A673 (cell line): Measurements from ENCODE around the gene SUCLA2. TPM values are rescaled to one million over a fixed set of nuclear protein-coding genes. Genes with fewer than 3 reads are reported as not detected.

Experiments used
- BruUV-seq: library from RNA; stranded (reverse); fragments of 400-500 nt; replicated peaks from 2 replicates; lab custom pipeline; 2021; lab: Mats Ljungman, UMichigan
- CTCF ChIA-PET: fragments of 300-600 bp; sonication (Branson Sonifier 250); formaldehyde crosslinking; loops from one replicate; lab custom pipeline; 2022; ENCODE audit warnings: antibody characterized with exemption; lab: Charles Lee
- POLR2A ChIA-PET: fragments of 300-600 bp; sonication (Branson Sonifier 250); formaldehyde crosslinking; loops from one replicate; lab custom pipeline; 2022; ENCODE audit warnings: antibody characterized with exemption; ENCODE audit not compliant: low non-redundant PET; lab: Charles Lee
- DNase-seq: peaks from one replicate; pipeline ENCODE4 v3.0.0-alpha.2; 2015; ENCODE audit warnings: low spot score
- H3K27ac ChIP-seq: fragments of 200-600 bp; sonication (generic); 2 replicates; pipeline ENCODE4 v1.5.1; 2016; ENCODE audit warnings: mixed run types, low read depth, mild to moderate bottlenecking, mixed read lengths, antibody characterized with exemption, low read length; ENCODE audit not compliant: poor library complexity, severe bottlenecking
- H3K27me3 ChIP-seq: fragments of 200-600 bp; sonication (generic); replicated peaks from 2 replicates; pipeline ENCODE4 v1.6.1; 2017; ENCODE audit warnings: mixed run types, low read depth, mild to moderate bottlenecking, mixed read lengths, antibody characterized with exemption, low read length; ENCODE audit not compliant: insufficient read depth, poor library complexity
- H3K36me3 ChIP-seq: fragments of 200-600 bp; sonication (generic); 2 replicates; pipeline ENCODE4 v1.6.1; 2016; ENCODE audit warnings: mixed run types, mild to moderate bottlenecking, mixed read lengths, antibody characterized with exemption, low read length; ENCODE audit not compliant: insufficient read depth, poor library complexity, severe bottlenecking
- H3K4me1 ChIP-seq: fragments of 200-600 bp; sonication (generic); 2 replicates; pipeline ENCODE4 v1.6.1; 2017; ENCODE audit warnings: mixed run types, mild to moderate bottlenecking, mixed read lengths, antibody characterized with exemption, low read length; ENCODE audit not compliant: insufficient read depth, poor library complexity, severe bottlenecking
- H3K4me3 ChIP-seq: fragments of 200-600 bp; sonication (generic); 2 replicates; pipeline ENCODE4 v1.5.1; 2016; ENCODE audit warnings: low read depth, mixed run types, mild to moderate bottlenecking, mixed read lengths, low read length; ENCODE audit not compliant: poor library complexity, severe bottlenecking
- H3K9me3 ChIP-seq: fragments of 200-600 bp; sonication (generic); 2 replicates; pipeline ENCODE4 v1.6.1; 2016; ENCODE audit warnings: mixed run types, low read depth, mild to moderate bottlenecking, mixed read lengths, antibody characterized with exemption, low read length; ENCODE audit not compliant: poor library complexity, severe bottlenecking
- CTCF ChIP-seq: fragments of 300-800, 200-600 bp; sonication (generic); conservative IDR thresholded peaks from 2 replicates; pipeline ENCODE4 v1.5.1; 2017; ENCODE audit warnings: low read depth, mild to moderate bottlenecking, antibody characterized with exemption, low read length, moderate library complexity, mixed read lengths
- EZH2 ChIP-seq: fragments of 200-600 bp; sonication (generic); IDR thresholded peaks from 2 replicates; pipeline ENCODE4 v1.6.1; 2017; ENCODE audit warnings: borderline replicate concordance, low read depth, mild to moderate bottlenecking, mixed read lengths, antibody characterized with exemption, low read length; ENCODE audit not compliant: poor library complexity, severe bottlenecking
- intact Hi-C: fragments of 100-400 bp; cut with micrococcal nuclease; formaldehyde crosslinking; loops from one replicate; pipeline ENCODE4 v1.10.0; 2022; ENCODE audit not compliant: unreplicated experiment
- total RNA-seq: library from RNA; stranded (reverse); gene quantifications from 2 replicates; pipeline ENCODE4 v1.2.3, GENCODE V29; 2021

Gene SUCLA2
- total RNA-seq, 1 experiment from 2014 or later, result 36.6 TPM

- H3K9me3 ChIP-seq, result no peaks in the 10 kb centered on the region
- POLR2A ChIA-PET, result no interaction called here
- no peaks in the 10 kb centered on the region for H3K27me3 ChIP-seq
- intact Hi-C loops, result no loop called here
- CTCF ChIA-PET, result no interaction called here
- DNase-seq, result no peak
- TF ChIP-seq CTCF, result no peak
- TF ChIP-seq EZH2, result no peak
- peak overlapping the region; percentile 34 for H3K4me3 ChIP-seq
- no TSS peak for BruUV-seq
- H3K4me1 ChIP-seq, result peaks cover 2% of the 10 kb centered on the region
- no peaks in the 10 kb centered on the region for H3K36me3 ChIP-seq
- no peak overlapping the region for H3K27ac ChIP-seq
Observed at GRCh38 chr13:47904241-47904640, 96.8 kb downstream of the SUCLA2 start.

GRCh38 chr13:47903836-47904235 lies 97.2 kb downstream of the SUCLA2 start:
- POLR2A ChIA-PET, result no interaction called here
- intact Hi-C loops, result no loop called here
- H3K36me3 ChIP-seq, result no peaks in the 10 kb centered on the region
- no peak overlapping the region for H3K27ac ChIP-seq
- peak overlapping the region; percentile 34 for H3K4me3 ChIP-seq
- peak; percentile 67 for DNase-seq
- H3K27me3 ChIP-seq, result no peaks in the 10 kb centered on the region
- peaks cover 2% of the 10 kb centered on the region for H3K4me1 ChIP-seq
- H3K9me3 ChIP-seq, result no peaks in the 10 kb centered on the region
- CTCF ChIA-PET, result no interaction called here
- no TSS peak for BruUV-seq
- no peak for TF ChIP-seq CTCF
- no peak for TF ChIP-seq EZH2

GRCh38 chr13:47901441-47901840 lies 99.6 kb downstream of the SUCLA2 start:
- DNase-seq, result peak; percentile 26
- TF ChIP-seq CTCF, result no peak
- no peak for TF ChIP-seq EZH2
- intact Hi-C loops, result no loop called here

More at GRCh38 chr13:47901441-47901840, 99.6 kb downstream of the SUCLA2 start:
- Histone ChIP-seq H3K27me3 (peaks cover 8% of the 10 kb centered on the region), H3K27ac (no peak overlapping the region), H3K36me3 (no peaks in the 10 kb centered on the region), H3K9me3 (no peaks in the 10 kb centered on the region), H3K4me1 (peaks cover 2% of the 10 kb centered on the region), H3K4me3 (no peak overlapping the region)
- ChIA-PET CTCF (no interaction called here), POLR2A (no interaction called here)
- no TSS peak for BruUV-seq
